HUES64 (cell line): ENCODE results near the gene MAPK1.
"Not testable (repeated sequence)": the region's sequence is repeated elsewhere in the genome, so short reads cannot be mapped to it uniquely, and the experiment has no call there.

Source experiments
- H3K27ac ChIP-seq: 2 replicates; pipeline ENCODE4 v1.7.0; 2013; ENCODE audit warnings: low read depth, low read length, inconsistent platforms
- H3K27me3 ChIP-seq: 2 replicates; pipeline ENCODE4 v1.6.1; 2013; ENCODE audit warnings: mild to moderate bottlenecking, low read length; ENCODE audit not compliant: insufficient read depth
- H3K36me3 ChIP-seq: 2 replicates; pipeline ENCODE4 v1.6.1; 2013; ENCODE audit warnings: mild to moderate bottlenecking, low read length; ENCODE audit not compliant: insufficient read depth
- H3K4me1 ChIP-seq: 2 replicates; pipeline ENCODE4 v1.6.1; 2013; ENCODE audit warnings: mild to moderate bottlenecking, low read length, moderate library complexity; ENCODE audit not compliant: insufficient read depth
- H3K4me3 ChIP-seq: 2 replicates; pipeline ENCODE4 v1.5.1; 2013; ENCODE audit warnings: mild to moderate bottlenecking, low read length, moderate library complexity
- H3K9ac ChIP-seq: 2 replicates; pipeline ENCODE4 v1.6.1; 2013; ENCODE audit warnings: mild to moderate bottlenecking, low read depth, low read length
- H3K9me3 ChIP-seq: 2 replicates; pipeline ENCODE4 v1.6.1; 2013; ENCODE audit warnings: low read depth, low read length; ENCODE audit not compliant: insufficient read depth
- WGBS: fragments of 150-250, 120-280 bp; methylation state at CpG from one replicate; pipeline ENCODE4 v1.1.7; 2013; ENCODE audit warnings: missing lambda C conversion rate; 5-methylcytosine and 5-hydroxymethylcytosine counted together

The MAPK1 gene

GRCh38 chr22:21840236-21840823 lies 27.1 kb downstream of the MAPK1 start:
- Histone ChIP-seq H3K27ac (no peak overlapping the region), H3K36me3 (peaks cover 4% of the 10 kb centered on the region; the same call in 1 of the 2 replicates), H3K9me3 (no peaks in the 10 kb centered on the region), H3K9ac (no peak overlapping the region), H3K27me3 (no peaks in the 10 kb centered on the region), H3K4me3 (no peak overlapping the region), H3K4me1 (peaks cover 16% of the 10 kb centered on the region)
- WGBS: 96% methylated on average over 8 of the region's 8 CpGs

GRCh38 chr22:21839765-21840140 lies 27.7 kb downstream of the MAPK1 start:
- 100% methylated on average over 1 of the region's 1 CpG for WGBS
- Histone ChIP-seq H3K36me3 (peaks cover 4% of the 10 kb centered on the region; the same call in 1 of the 2 replicates), H3K27ac (no peak overlapping the region), H3K4me1 (peaks cover 19% of the 10 kb centered on the region), H3K4me3 (no peak overlapping the region), H3K27me3 (no peaks in the 10 kb centered on the region), H3K9me3 (no peaks in the 10 kb centered on the region), H3K9ac (no peak overlapping the region)

DNA sequence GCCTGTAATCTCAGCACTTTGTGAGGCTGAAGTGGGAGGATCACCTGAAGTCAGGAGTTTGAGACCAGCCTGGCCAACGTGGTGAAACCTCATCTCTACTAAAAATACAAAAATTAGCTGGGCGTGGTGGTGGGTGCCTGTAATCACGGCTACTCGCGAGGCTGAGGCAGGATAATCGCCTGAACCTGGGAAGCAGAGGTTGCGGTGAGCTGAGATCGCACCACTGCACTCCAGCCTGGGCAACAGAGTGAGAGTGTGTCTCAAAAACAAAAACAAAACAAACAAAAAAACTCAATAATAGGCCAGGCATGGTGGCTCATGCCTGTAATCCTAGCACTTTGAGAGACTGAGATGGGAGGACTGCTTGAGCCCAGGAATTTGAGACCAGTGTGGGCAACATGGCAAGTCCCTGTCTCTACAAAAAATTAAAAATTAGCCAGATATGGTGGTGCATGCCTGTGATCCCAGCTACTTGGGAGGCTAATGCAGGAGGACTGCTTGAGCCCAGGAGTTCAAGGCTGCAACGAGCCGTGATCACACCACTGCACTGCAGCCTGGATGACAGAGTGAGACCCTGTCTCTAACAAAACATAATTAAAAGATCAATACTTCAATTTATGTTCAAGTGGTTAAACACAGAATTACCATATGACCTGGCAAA lies 28.2 kb downstream of the MAPK1 start:
- 89% methylated on average over 10 of the region's 10 CpGs for WGBS
- not testable (repeated sequence) for H3K27me3 ChIP-seq, H3K27ac ChIP-seq, H3K9me3 ChIP-seq, H3K4me3 ChIP-seq, H3K9ac ChIP-seq, H3K36me3 ChIP-seq
- peaks cover 19% of the 10 kb centered on the region for H3K4me1 ChIP-seq

- Histone ChIP-seq H3K4me3 (no peak overlapping the region), H3K9me3 (no peaks in the 10 kb centered on the region), H3K36me3 (no peaks in the 10 kb centered on the region), H3K9ac (peak overlapping the region; percentile 75; the same call in 1 of the 2 replicates), H3K4me1 (peaks cover 24% of the 10 kb centered on the region), H3K27ac (peak overlapping the region; percentile 74), H3K27me3 (no peaks in the 10 kb centered on the region)
- 88% methylated on average over 4 of the region's 4 CpGs for WGBS
These were observed 30.0 kb downstream of the MAPK1 start for GRCh38 chr22:21837248-21837979.

DNA sequence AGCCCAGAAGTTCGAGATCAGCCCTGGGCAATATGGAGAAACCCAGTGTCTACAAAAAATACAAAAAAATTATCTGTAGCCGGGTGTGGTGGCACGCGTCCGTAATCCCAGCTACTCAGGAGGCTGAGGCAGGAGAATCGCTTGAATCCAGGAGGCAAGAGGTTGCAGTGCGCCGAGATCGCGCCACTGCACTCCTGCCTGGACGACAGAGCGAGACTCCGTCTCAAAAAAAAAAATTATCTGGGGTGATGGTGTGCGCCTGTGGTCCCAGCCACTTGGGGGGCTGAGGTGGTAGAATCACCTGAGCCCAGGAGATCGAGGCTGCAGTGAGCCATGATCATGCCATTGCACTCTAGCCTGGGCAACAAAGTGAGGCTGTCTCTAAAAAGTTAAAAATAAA lies 31.0 kb downstream of the MAPK1 start:
- not testable (repeated sequence) for H3K9ac ChIP-seq, H3K36me3 ChIP-seq, H3K9me3 ChIP-seq, H3K27ac ChIP-seq, H3K4me3 ChIP-seq, H3K27me3 ChIP-seq
- WGBS: 94% methylated on average over 15 of the region's 15 CpGs
- peaks cover 24% of the 10 kb centered on the region for H3K4me1 ChIP-seq

- no peak overlapping the region for H3K4me3 ChIP-seq
- H3K27ac ChIP-seq: no peak overlapping the region
- no peak overlapping the region for H3K9ac ChIP-seq
- peaks cover 24% of the 10 kb centered on the region for H3K4me1 ChIP-seq
- no peaks in the 10 kb centered on the region for H3K27me3 ChIP-seq
- no peaks in the 10 kb centered on the region for H3K36me3 ChIP-seq
- no peaks in the 10 kb centered on the region for H3K9me3 ChIP-seq
- 45% methylated on average over 1 of the region's 2 CpGs for WGBS
These were observed 32.1 kb downstream of the MAPK1 start for GRCh38 chr22:21835378-21835777.

GRCh38 chr22:21834869-21835268 lies 32.6 kb downstream of the MAPK1 start:
- WGBS: 85% methylated on average over 4 of the region's 4 CpGs
- no peak overlapping the region for H3K4me3 ChIP-seq
- H3K27me3 ChIP-seq: no peaks in the 10 kb centered on the region
- peaks cover 24% of the 10 kb centered on the region for H3K4me1 ChIP-seq
- peak overlapping the region; percentile 19; the same call in 1 of the 2 replicates for H3K9ac ChIP-seq
- no peaks in the 10 kb centered on the region for H3K9me3 ChIP-seq
- H3K36me3 ChIP-seq: no peaks in the 10 kb centered on the region
- no peak overlapping the region for H3K27ac ChIP-seq

- H3K4me3 ChIP-seq: no peak overlapping the region
- WGBS: 79% methylated on average over 6 of the region's 8 CpGs
- no peaks in the 10 kb centered on the region for H3K36me3 ChIP-seq
- H3K9me3 ChIP-seq: no peaks in the 10 kb centered on the region
- H3K27ac ChIP-seq: no peak overlapping the region
- peaks cover 21% of the 10 kb centered on the region for H3K4me1 ChIP-seq
- no peak overlapping the region for H3K9ac ChIP-seq
- no peaks in the 10 kb centered on the region for H3K27me3 ChIP-seq
These were observed 34.9 kb downstream of the MAPK1 start for GRCh38 chr22:21832291-21833290.

- H3K4me3 ChIP-seq: no peak overlapping the region
- WGBS: 100% methylated on average over 2 of the region's 3 CpGs
- H3K9me3 ChIP-seq: no peaks in the 10 kb centered on the region
- H3K27me3 ChIP-seq: no peaks in the 10 kb centered on the region
- peaks cover 7% of the 10 kb centered on the region; the same call in 1 of the 2 replicates for H3K4me1 ChIP-seq
- no peaks in the 10 kb centered on the region for H3K36me3 ChIP-seq
- no peak overlapping the region for H3K27ac ChIP-seq
- no peak overlapping the region for H3K9ac ChIP-seq
These were observed 37.9 kb downstream of the MAPK1 start for GRCh38 chr22:21829523-21829922.

GRCh38 chr22:21828268-21828638 lies 39.2 kb downstream of the MAPK1 start:
- Histone ChIP-seq H3K27me3 (no peaks in the 10 kb centered on the region), H3K36me3 (no peaks in the 10 kb centered on the region), H3K27ac (no peak overlapping the region), H3K9ac (no peak overlapping the region), H3K4me1 (peaks cover 11% of the 10 kb centered on the region; the same call in 1 of the 2 replicates), H3K4me3 (no peak overlapping the region), H3K9me3 (no peaks in the 10 kb centered on the region)
- 88% methylated on average over 4 of the region's 4 CpGs for WGBS
